ENCODE data around the gene MLLT6.

DNA sequence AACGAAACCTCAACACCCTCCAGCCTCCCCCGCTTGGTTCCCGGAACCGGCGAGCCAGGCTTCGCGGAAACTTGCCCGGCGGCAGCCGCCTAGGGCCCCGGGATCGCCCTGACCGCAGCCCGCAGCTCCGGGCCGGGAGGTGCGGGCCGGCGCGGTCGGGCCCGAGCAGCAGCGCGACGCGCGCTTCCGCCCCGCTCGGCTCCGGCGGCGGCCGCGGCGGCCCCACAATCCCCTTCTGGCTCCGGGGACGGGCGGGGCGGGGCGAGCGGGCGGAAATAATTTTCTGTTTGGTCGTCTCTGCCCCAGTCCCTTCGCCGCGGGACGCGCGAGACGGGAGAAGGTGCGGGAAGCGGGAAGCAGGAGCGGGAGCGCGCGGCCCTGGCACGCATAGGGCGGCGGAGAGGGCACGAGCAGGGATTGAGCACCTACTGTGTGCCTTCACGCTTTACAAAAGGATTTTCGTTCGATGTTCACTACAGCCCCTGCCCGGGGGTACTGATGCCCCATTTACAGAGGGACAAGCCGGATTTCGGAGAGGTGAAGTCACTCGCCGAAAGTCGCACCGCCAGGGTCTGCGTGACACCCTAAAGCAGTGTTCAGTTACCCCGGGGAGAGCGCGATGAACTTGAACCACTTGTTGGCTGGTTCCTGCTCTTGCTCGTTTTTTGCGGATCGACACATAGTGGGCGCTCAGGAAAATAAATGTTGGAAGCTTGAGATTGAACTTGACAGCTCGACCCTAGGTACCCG lies 2.7 kb upstream of the MLLT6 start:
- TF ChIP-seq TAF1 (IDR thresholded peaks at IDR 0.05; ENCODE audit: borderline replicate concordance, insufficient read depth, low read length) (peak; percentile 72; the same call in 1 of the 2 replicates), POLR2AphosphoS5 (IDR thresholded peaks at IDR 0.05; ENCODE audit: low read depth, low read length) (peak; percentile 78), SIN3A (IDR thresholded peaks at IDR 0.05; ENCODE audit: borderline replicate concordance, insufficient read depth, low read length) (no peak)
- TF ChIP-seq, protein P1, sequence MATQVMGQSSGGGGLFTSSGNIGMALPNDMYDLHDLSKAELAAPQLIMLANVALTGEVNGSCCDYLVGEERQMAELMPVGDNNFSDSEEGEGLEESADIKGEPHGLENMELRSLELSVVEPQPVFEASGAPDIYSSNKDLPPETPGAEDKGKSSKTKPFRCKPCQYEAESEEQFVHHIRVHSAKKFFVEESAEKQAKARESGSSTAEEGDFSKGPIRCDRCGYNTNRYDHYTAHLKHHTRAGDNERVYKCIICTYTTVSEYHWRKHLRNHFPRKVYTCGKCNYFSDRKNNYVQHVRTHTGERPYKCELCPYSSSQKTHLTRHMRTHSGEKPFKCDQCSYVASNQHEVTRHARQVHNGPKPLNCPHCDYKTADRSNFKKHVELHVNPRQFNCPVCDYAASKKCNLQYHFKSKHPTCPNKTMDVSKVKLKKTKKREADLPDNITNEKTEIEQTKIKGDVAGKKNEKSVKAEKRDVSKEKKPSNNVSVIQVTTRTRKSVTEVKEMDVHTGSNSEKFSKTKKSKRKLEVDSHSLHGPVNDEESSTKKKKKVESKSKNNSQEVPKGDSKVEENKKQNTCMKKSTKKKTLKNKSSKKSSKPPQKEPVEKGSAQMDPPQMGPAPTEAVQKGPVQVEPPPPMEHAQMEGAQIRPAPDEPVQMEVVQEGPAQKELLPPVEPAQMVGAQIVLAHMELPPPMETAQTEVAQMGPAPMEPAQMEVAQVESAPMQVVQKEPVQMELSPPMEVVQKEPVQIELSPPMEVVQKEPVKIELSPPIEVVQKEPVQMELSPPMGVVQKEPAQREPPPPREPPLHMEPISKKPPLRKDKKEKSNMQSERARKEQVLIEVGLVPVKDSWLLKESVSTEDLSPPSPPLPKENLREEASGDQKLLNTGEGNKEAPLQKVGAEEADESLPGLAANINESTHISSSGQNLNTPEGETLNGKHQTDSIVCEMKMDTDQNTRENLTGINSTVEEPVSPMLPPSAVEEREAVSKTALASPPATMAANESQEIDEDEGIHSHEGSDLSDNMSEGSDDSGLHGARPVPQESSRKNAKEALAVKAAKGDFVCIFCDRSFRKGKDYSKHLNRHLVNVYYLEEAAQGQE (IDR thresholded peaks at IDR 0.05; ENCODE audit: insufficient read depth in 1 of 2, low read depth in 2 of 2, low read length in 2 of 2) = 0 out of 4 replicates have a peak, but pooled peaks of 1 of the 2 experiments have one; percentile 8
